Lower leg skin (tissue), 3 donors: ENCODE data around the gene PANK1.

Experiments
- POLR2A ChIP-seq, 2 donors: fragments of 450-650 bp; IDR thresholded peaks; one replicate each; pipeline ENCODE4 v1.6.1; 2016 to 2017; ENCODE audit warnings: antibody characterized with exemption in 2 of 2, mild to moderate bottlenecking in 1 of 2, moderate library complexity in 1 of 2
- TF ChIP-seq, protein P1 (sequence below), 3 donors: fragments of 450-650 bp; IDR thresholded peaks; one replicate each; pipeline ENCODE4 v1.5.1; 2016; ENCODE audit warnings: antibody characterized with exemption in 3 of 3, mild to moderate bottlenecking in 3 of 3, moderate library complexity in 2 of 3

GRCh38 chr10:89640241-89640640, 4.8 kb downstream of the PANK1 start:
- TF ChIP-seq, protein P1, sequence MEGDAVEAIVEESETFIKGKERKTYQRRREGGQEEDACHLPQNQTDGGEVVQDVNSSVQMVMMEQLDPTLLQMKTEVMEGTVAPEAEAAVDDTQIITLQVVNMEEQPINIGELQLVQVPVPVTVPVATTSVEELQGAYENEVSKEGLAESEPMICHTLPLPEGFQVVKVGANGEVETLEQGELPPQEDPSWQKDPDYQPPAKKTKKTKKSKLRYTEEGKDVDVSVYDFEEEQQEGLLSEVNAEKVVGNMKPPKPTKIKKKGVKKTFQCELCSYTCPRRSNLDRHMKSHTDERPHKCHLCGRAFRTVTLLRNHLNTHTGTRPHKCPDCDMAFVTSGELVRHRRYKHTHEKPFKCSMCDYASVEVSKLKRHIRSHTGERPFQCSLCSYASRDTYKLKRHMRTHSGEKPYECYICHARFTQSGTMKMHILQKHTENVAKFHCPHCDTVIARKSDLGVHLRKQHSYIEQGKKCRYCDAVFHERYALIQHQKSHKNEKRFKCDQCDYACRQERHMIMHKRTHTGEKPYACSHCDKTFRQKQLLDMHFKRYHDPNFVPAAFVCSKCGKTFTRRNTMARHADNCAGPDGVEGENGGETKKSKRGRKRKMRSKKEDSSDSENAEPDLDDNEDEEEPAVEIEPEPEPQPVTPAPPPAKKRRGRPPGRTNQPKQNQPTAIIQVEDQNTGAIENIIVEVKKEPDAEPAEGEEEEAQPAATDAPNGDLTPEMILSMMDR (IDR thresholded peaks at IDR 0.05): no peak
- no peak for TF ChIP-seq POLR2A (IDR thresholded peaks at IDR 0.05)
